NT2/D1 (cell line): Measurements from ENCODE around the gene MPZL1.

ENCODE experiments used
- SUZ12 ChIP-seq: IDR thresholded peaks from 2 replicates; pipeline ENCODE4 v1.6.1; 2011; ENCODE audit not compliant: insufficient read length, insufficient read depth; ENCODE audit errors: extremely low read depth
- ZNF274 ChIP-seq: IDR thresholded peaks from 2 replicates; pipeline ENCODE4 v1.6.1; 2011; ENCODE audit warnings: mild to moderate bottlenecking, low read depth, low read length

- no peak for TF ChIP-seq SUZ12
- TF ChIP-seq ZNF274 = no peak
Measured at GRCh38 chr1:167698313-167698712, 23.5 kb upstream of the MPZL1 start.
